NCI-H2196 (cell line): ENCODE measurements around the gene DDI2.

Experiments
- DNase-seq: peaks from one replicate; lab custom pipeline; 2025; ENCODE audit not compliant: unreplicated experiment; lab: John Stamatoyannopoulos, UW

The DDI2 gene

DNA sequence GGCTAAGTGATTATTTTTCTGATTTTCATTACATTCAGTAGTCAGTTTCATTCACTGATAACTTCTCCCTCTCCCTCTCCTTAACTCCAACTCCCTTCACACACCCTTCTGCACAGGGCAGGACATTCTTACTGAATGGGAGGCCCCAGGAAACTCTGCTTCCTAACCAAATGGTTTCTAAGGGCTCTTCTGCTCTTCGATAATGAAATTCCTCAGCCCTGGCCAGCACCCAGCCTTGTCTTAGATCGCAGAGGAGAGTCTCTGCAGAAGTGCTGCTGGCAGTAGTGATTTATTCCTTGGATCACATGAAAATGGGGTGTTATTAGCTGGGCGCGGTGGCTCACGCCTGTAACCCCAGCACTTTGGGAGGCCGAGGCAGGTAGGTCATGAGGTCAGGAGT, 83.2 kb downstream of the DDI2 start:
- DNase-seq = no peak

GRCh38 chr1:15701784-15702183, 84.5 kb downstream of the DDI2 start:
- DNase-seq = no peak

- no peak for DNase-seq
Measured at GRCh38 chr1:15702722-15703550, 85.7 kb downstream of the DDI2 start.

GRCh38 chr1:15703562-15703961, 86.3 kb downstream of the DDI2 start:
- DNase-seq = no peak

- no peak for DNase-seq
Measured at GRCh38 chr1:15704526-15705183, 87.4 kb downstream of the DDI2 start.

DNA sequence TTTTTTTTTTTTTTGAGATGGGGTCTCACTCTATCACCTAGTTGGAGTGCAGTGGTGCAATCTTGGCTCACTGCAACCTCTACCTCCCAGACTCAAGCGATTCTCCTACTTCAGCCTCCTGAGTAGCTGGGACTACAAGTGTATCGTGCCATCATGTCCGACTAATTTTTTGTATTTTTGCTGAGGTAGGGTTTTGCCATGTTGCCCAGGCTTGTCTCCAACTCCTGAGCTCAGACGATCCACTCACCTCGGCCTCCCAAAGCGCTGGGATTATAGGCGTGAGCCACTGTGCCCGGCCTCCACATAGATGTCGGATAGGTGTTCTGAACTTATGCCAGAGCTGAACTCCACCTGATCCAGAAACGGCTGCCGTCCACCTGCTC, 87.9 kb downstream of the DDI2 start:
- no peak for DNase-seq

GRCh38 chr1:15706751-15707150, 89.5 kb downstream of the DDI2 start:
- DNase-seq = no peak

DNA sequence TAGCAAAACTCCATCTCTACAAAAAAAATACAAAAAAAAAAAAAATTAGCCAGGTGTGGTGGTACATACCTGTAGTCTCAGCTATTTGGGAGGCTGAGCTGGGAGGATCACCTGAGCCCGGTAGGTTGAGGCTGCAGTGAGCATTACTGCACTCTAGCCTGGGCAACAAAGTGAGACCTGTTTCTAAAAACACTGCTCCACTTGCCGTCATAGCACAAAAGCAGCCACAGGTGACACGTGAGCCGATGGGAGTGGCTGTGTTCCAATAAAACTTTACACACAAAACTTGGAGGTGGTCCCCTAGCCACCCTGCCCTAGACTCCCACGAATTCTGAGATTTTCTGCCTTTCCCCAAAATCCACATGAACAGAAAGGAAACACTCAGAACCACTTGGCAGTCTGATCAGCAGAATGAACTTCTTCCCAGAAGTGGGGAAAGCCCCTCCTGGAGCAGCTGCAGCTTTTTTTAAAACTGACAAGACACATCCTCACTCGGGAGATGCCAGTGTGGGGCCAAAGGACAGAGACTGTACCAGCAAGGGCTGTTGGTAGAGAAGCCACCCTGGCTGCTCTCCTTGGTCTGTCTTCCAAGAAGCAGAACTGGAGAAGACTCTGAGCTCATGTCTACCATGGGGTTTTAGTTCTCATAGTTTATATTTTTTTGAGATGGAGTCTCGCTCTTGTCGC, 90.1 kb downstream of the DDI2 start:
- DNase-seq = no peak

DNA sequence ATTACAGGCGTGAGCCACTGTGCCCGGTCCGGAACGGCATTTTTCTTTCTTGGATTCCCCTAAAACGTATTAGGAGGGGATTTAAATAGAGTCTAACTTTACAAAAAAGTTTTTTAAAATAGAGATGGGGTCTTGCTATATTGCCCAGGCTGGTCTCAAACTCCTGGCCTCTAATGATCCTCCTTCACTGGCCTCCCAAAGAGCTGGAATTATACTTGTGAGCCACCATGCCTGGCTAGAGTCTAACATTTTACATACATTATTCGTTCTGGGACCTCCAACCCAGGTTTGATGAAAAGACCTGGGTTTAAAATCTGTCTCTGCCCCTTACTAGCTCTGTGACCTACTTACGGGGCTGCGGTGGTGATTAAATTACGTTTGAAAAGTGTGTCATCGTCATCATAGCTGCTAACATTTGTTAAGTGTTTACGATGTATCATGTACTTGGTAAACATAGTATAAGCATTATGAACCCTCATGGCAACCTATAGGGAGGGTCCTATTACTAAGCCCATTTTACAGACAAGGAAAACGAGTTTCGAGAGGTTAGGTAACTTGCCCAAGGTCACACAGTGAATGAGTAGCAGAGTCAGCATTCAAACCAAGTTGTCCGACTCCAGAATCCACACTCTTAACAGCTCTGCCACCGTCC, 91.4 kb downstream of the DDI2 start:
- no peak for DNase-seq

GRCh38 chr1:15709226-15709625, 92.0 kb downstream of the DDI2 start:
- no peak for DNase-seq

- no peak for DNase-seq
Measured at GRCh38 chr1:15712168-15712567, 94.9 kb downstream of the DDI2 start.

- no peak for DNase-seq
Measured at GRCh38 chr1:15714406-15715136, 97.3 kb downstream of the DDI2 start.

GRCh38 chr1:15717418-15718125, 100.3 kb downstream of the DDI2 start:
- peak; percentile 26 for DNase-seq

DNA sequence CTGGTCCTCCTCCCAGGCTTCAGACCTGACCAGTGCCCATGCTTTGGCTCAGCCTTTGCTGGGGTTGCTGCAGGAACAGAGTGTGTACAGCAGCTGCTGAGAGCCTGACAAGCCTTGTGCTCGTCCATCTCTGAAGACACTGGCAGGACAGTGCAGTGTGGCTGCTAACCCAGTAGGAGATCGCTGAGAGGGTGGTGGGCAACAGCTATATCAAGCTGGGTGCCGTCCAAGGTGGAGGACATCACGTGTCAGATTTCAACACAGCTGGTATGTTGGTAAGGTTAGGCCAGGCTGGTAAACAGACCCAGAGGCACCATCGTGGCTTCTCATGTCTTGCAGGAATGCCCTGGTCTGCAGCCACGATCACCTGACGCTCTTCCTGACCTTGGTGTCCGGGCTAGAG, 100.9 kb downstream of the DDI2 start:
- DNase-seq = no peak
